GM12878 (cell line): ENCODE data around the gene MPC1. TPM values are rescaled to one million over a fixed set of nuclear protein-coding genes. Genes with fewer than 3 reads are reported as not detected.

Experiments
- BCLAF1 ChIP-seq: fragments of 450-650 bp; IDR thresholded peaks from 2 replicates; pipeline ENCODE4 v1.6.1; 2017; ENCODE audit warnings: antibody characterized with exemption, mild to moderate bottlenecking, moderate library complexity
- CREB1 ChIP-seq: IDR thresholded peaks from 2 replicates; pipeline ENCODE4 v1.6.1; 2012; ENCODE audit warnings: low read depth, mild to moderate bottlenecking, inconsistent platforms
- E2F4 ChIP-seq: IDR thresholded peaks from 2 replicates; pipeline ENCODE4 v1.6.1; 2012; ENCODE audit warnings: low read depth, low read length, improper control_type of control experiment
- E4F1 ChIP-seq: fragments of 450-650 bp; IDR thresholded peaks from 2 replicates; pipeline ENCODE4 v1.6.1; 2018; ENCODE audit warnings: borderline replicate concordance, mild to moderate bottlenecking; ENCODE audit not compliant: partially characterized antibody
- HDAC6 ChIP-seq: fragments of 200-600 bp; sonication (generic); IDR thresholded peaks from one replicate; pipeline ENCODE4 v1.8.0; 2017; ENCODE audit warnings: antibody characterized with exemption; ENCODE audit not compliant: unreplicated experiment
- IKZF1 ChIP-seq: fragments of 450-650 bp; conservative IDR thresholded peaks from 2 replicates; pipeline ENCODE4 v1.6.1; 2017; ENCODE audit warnings: antibody characterized with exemption, mild to moderate bottlenecking
- KAT2A ChIP-seq: conservative IDR thresholded peaks from 2 replicates; pipeline ENCODE4 v1.6.1; 2011; ENCODE audit warnings: low read depth, low read length; ENCODE audit not compliant: control insufficient read depth
- KLF5 ChIP-seq: fragments of 450-650 bp; IDR thresholded peaks from 2 replicates; pipeline ENCODE4 v1.6.1; 2014; ENCODE audit warnings: mild to moderate bottlenecking; ENCODE audit not compliant: partially characterized antibody
- NFYA ChIP-seq: IDR thresholded peaks from 2 replicates; pipeline ENCODE4 v1.6.1; 2011; ENCODE audit warnings: low read depth, mild to moderate bottlenecking, low read length, improper control_type of control experiment, borderline replicate concordance
- PRDM15 ChIP-seq: fragments of 450-650 bp; formaldehyde crosslinking; IDR thresholded peaks from 2 replicates; pipeline ENCODE4 v1.4.0; 2020; ENCODE audit warnings: mild to moderate bottlenecking, moderate library complexity
- RB1 ChIP-seq: fragments of 450-650 bp; formaldehyde crosslinking; IDR thresholded peaks from 2 replicates; pipeline ENCODE4 v1.6.1; 2017; ENCODE audit warnings: mild to moderate bottlenecking, borderline replicate concordance
- RELA ChIP-seq: fragments of 450-650 bp; IDR thresholded peaks from 2 replicates; pipeline ENCODE4 v1.8.0; 2014; ENCODE audit warnings: borderline replicate concordance; ENCODE audit not compliant: partially characterized antibody
- SPI1 ChIP-seq: IDR thresholded peaks from 2 replicates; pipeline ENCODE4 v1.6.1; 2011; ENCODE audit warnings: low read depth, mild to moderate bottlenecking, low read length, moderate library complexity, borderline replicate concordance; ENCODE audit not compliant: insufficient read depth
- ZBTB40 ChIP-seq: fragments of 450-650 bp; IDR thresholded peaks from 2 replicates; pipeline ENCODE4 v1.6.1; 2016; ENCODE audit warnings: mild to moderate bottlenecking, moderate library complexity, borderline replicate concordance
- polyA plus RNA-seq, 11 experiments: library from polyadenylated mRNA; depleted of rRNA in 4 of 11; unstranded in 6 of 11; stranded (reverse) in 5 of 11; fragments of >200 nt; fragmentation: Nextera tagmentation in 4 of 11; fragmentation: Illumina TruSeq in 1 of 11; extraction: Ambion mirVana in 4 of 11; extraction: Trizol in 1 of 11; gene quantifications; 1 replicate in 1 of 11; 2 replicates in 10 of 11; pipeline versions ENCODE4 v1.2.1 to v1.2.3, GENCODE V29; 2011 to 2016; ENCODE audit warnings: inconsistent platforms in 2 of 11, missing spikeins in 2 of 11, low read depth in 1 of 11
- total RNA-seq, 4 experiments: library from RNA; depleted of rRNA in 3 of 4; stranded (reverse); fragments of >200 nt in 3 of 4; fragmentation: Illumina TruSeq in 1 of 4; extraction: Trizol in 1 of 4; gene quantifications; 2 replicates each; pipeline versions ENCODE4 v1.2.1 to v1.2.3, GENCODE V29; 2013 to 2021

Gene MPC1
- total and polyA plus RNA-seq, 10 of the 15 experiments (the other 5 are each of a cell fraction or from before 2014, with no cell fraction given), result 53.2 to 177 (median 78.8) TPM

- TF ChIP-seq E4F1, result no peak
- TF ChIP-seq ZBTB40, result no peak
- TF ChIP-seq KLF5, result no peak
- TF ChIP-seq RELA, result no peak
- TF ChIP-seq E2F4, result no peak
- no peak for TF ChIP-seq CREB1
- no peak for TF ChIP-seq SPI1
- no peak for TF ChIP-seq RB1
- no peak for TF ChIP-seq PRDM15 (CRISPR knock-in tag)
- no peak for TF ChIP-seq KAT2A
- no peak for TF ChIP-seq IKZF1
- no peak for TF ChIP-seq NFYA
- TF ChIP-seq BCLAF1, result no peak
- TF ChIP-seq HDAC6, result no peak
These were observed 43.9 kb downstream of the MPC1 start (continued) for GRCh38 chr6:166338854-166339253.
